ENCODE data around the gene BEND3.
"Not testable (repeated sequence)": the region's sequence is repeated elsewhere in the genome, so short reads cannot be mapped to it uniquely, and the experiment has no call there.

Gene BEND3

GRCh38 chr6:107114926-107115694 is at the start of gene BEND3:
BEND3 (minus strand) TSS chr6:107115515; CDS start chr6:107099285, 16,230 bp downstream.
- peak; percentile 68 for DNase-seq

GRCh38 chr6:107164299-107164698 is 49.0 kb upstream of the BEND3 start:
- not testable (repeated sequence) for DNase-seq

- DNase-seq, result no peak
Measured at GRCh38 chr6:107161521-107161920, 46.2 kb upstream of the BEND3 start.

GRCh38 chr6:107156617-107157016 is 41.3 kb upstream of the BEND3 start:
- DNase-seq, result no peak

GRCh38 chr6:107154801-107155160 is 39.5 kb upstream of the BEND3 start:
- DNase-seq, result no peak

- DNase-seq, result no peak
Measured at GRCh38 chr6:107154131-107154800, 39.0 kb upstream of the BEND3 start.

- no peak for DNase-seq
Measured at GRCh38 chr6:107152638-107153430, 37.5 kb upstream of the BEND3 start.

GRCh38 chr6:107144666-107145065 is 29.4 kb upstream of the BEND3 start:
- no peak for DNase-seq

GRCh38 chr6:107144014-107144413 is 28.7 kb upstream of the BEND3 start:
- DNase-seq, result no peak

GRCh38 chr6:107140581-107140980 is 25.3 kb upstream of the BEND3 start:
- DNase-seq, result no peak

GRCh38 chr6:107136324-107136723 is 21.0 kb upstream of the BEND3 start:
- not testable (repeated sequence) for DNase-seq

GRCh38 chr6:107135048-107135680 is 19.8 kb upstream of the BEND3 start:
- not testable (repeated sequence) for DNase-seq

- DNase-seq, result peak; percentile 35
Measured at GRCh38 chr6:107132330-107132954, 17.1 kb upstream of the BEND3 start.

- peak; percentile 24 for DNase-seq
Measured at GRCh38 chr6:107129370-107129925, 14.1 kb upstream of the BEND3 start.

GRCh38 chr6:107128577-107128976 is 13.3 kb upstream of the BEND3 start:
- no peak for DNase-seq

GRCh38 chr6:107128175-107128574 is 12.9 kb upstream of the BEND3 start:
- no peak for DNase-seq

GRCh38 chr6:107125771-107126170 is 10.5 kb upstream of the BEND3 start:
- no peak for DNase-seq

GRCh38 chr6:107124934-107125348 is 9.6 kb upstream of the BEND3 start:
- DNase-seq, result no peak

- DNase-seq, result no peak
Measured at GRCh38 chr6:107123501-107123900, 8.2 kb upstream of the BEND3 start.

- no peak for DNase-seq
Measured at GRCh38 chr6:107122748-107123147, 7.4 kb upstream of the BEND3 start.

- DNase-seq, result no peak
Measured at GRCh38 chr6:107121964-107122495, 6.7 kb upstream of the BEND3 start.

- no peak for DNase-seq
Measured at GRCh38 chr6:107121266-107121665, 6.0 kb upstream of the BEND3 start.
